Fibroblast of skin of scalp (primary cell): ENCODE data around the gene OR2V1.
"Not testable (repeated sequence)": the region's sequence is repeated elsewhere in the genome, so short reads cannot be mapped to it uniquely, and the experiment has no call there.

Source experiments
- DNase-seq: peaks from one replicate; pipeline ENCODE4 v3.0.0-alpha.2; 2013

OR2V1 gene

GRCh38 chr5:181160152-181160754 is 29.3 kb upstream of the OR2V1 start:
- DNase-seq: peak; percentile 46

- DNase-seq: peak; percentile 79
Observed at GRCh38 chr5:181159286-181160151, 28.6 kb upstream of the OR2V1 start.

GRCh38 chr5:181158869-181159268 is 27.9 kb upstream of the OR2V1 start:
- DNase-seq: no peak

- DNase-seq: no peak
Observed at GRCh38 chr5:181156758-181157157, 25.8 kb upstream of the OR2V1 start.

GRCh38 chr5:181153814-181154213 is 22.8 kb upstream of the OR2V1 start:
- DNase-seq: no peak

GRCh38 chr5:181152406-181152805 is 21.4 kb upstream of the OR2V1 start:
- no peak for DNase-seq

- DNase-seq: no peak
Observed at GRCh38 chr5:181151146-181151545, 20.2 kb upstream of the OR2V1 start.

GRCh38 chr5:181149806-181150733 is 19.1 kb upstream of the OR2V1 start:
- no peak for DNase-seq

GRCh38 chr5:181149355-181149754 is 18.4 kb upstream of the OR2V1 start:
- no peak for DNase-seq

- DNase-seq: not testable (repeated sequence)
Observed at GRCh38 chr5:181146927-181147636, 16.1 kb upstream of the OR2V1 start, which contains the start of gene OR2V2. TSS of gene OR2V2 (plus strand) at chr5:181147586. CDS start at chr5:181154943, 7,357 bp downstream.

- no peak for DNase-seq
Observed at GRCh38 chr5:181145133-181145532, 14.2 kb upstream of the OR2V1 start.

- no peak for DNase-seq
Observed at GRCh38 chr5:181142054-181142453, 11.1 kb upstream of the OR2V1 start.

- no peak for DNase-seq
Observed at GRCh38 chr5:181140766-181141165, 9.8 kb upstream of the OR2V1 start.

GRCh38 chr5:181138258-181138657 is 7.3 kb upstream of the OR2V1 start:
- no peak for DNase-seq

GRCh38 chr5:181136361-181136955 is 5.5 kb upstream of the OR2V1 start:
- DNase-seq: no peak

GRCh38 chr5:181134259-181134658 is 3.3 kb upstream of the OR2V1 start:
- DNase-seq: no peak

- peak; percentile 74 for DNase-seq
Observed at GRCh38 chr5:181133610-181134231, 2.8 kb upstream of the OR2V1 start.

- no peak for DNase-seq
Observed at GRCh38 chr5:181133083-181133482, 2.1 kb upstream of the OR2V1 start.

GRCh38 chr5:181131514-181131913 is 545 bp upstream of the OR2V1 start:
- DNase-seq: no peak

GRCh38 chr5:181130081-181130480 is 888 bp downstream of the OR2V1 start:
- DNase-seq: not testable (repeated sequence)

- no peak for DNase-seq
Observed at GRCh38 chr5:181129601-181130000, 1.4 kb downstream of the OR2V1 start.
